WTC11 (cell line): ENCODE measurements around the gene TRIM43. TPM values are rescaled to one million over a fixed set of nuclear protein-coding genes. Genes with fewer than 3 reads are reported as not detected.
"Not testable (repeated sequence)": the region's sequence is repeated elsewhere in the genome, so short reads cannot be mapped to it uniquely, and the experiment has no call there.

Experiments
- ATAC-seq: fragments of 200-7000 bp; cut with Tn5 transposase; 2 replicates; pipeline ENCODE4 v1.10.0; 2021; ENCODE audit warnings: mild to moderate bottlenecking, moderate library complexity
- CTCF ChIA-PET: fragments of 300-600 bp; sonication (Branson Sonifier 250); formaldehyde crosslinking; loops from one replicate; lab custom pipeline; 2021; ENCODE audit warnings: antibody characterized with exemption; lab: Charles Lee
- POLR2A ChIA-PET: fragments of 350-600 bp; sonication (Branson Sonifier 250); formaldehyde crosslinking; loops from one replicate; lab custom pipeline; 2021; ENCODE audit warnings: antibody characterized with exemption; lab: Charles Lee
- DNase-seq: peaks from one replicate; pipeline ENCODE4 v3.0.0; 2021; ENCODE audit warnings: low spot score
- H3K27ac Mint-ChIP-seq: 2 replicates; pipeline ENCODE4 v1.8.0; 2021; ENCODE audit warnings: mixed read lengths
- H3K27me3 Mint-ChIP-seq: 2 replicates; pipeline ENCODE4 v1.8.0; 2021; ENCODE audit warnings: low read depth, mild to moderate bottlenecking, moderate library complexity, mixed read lengths
- H3K36me3 Mint-ChIP-seq: 2 replicates; pipeline ENCODE4 v1.8.0; 2021; ENCODE audit warnings: mixed read lengths
- H3K4me1 Mint-ChIP-seq: 2 replicates; pipeline ENCODE4 v1.8.0; 2022; ENCODE audit warnings: mixed read lengths
- H3K4me3 Mint-ChIP-seq: 2 replicates; pipeline ENCODE4 v1.8.0; 2021; ENCODE audit warnings: mild to moderate bottlenecking, moderate library complexity, mixed read lengths
- H3K9me3 Mint-ChIP-seq: 2 replicates; pipeline ENCODE4 v1.8.0; 2021; ENCODE audit warnings: mixed read lengths
- total RNA-seq: library from RNA; stranded (reverse); gene quantifications from 3 replicates; pipeline ENCODE4 v1.2.3, GENCODE V29; 2021

TRIM43 gene
- total RNA-seq, 1 experiment from 2014 or later, result not detected

DNA sequence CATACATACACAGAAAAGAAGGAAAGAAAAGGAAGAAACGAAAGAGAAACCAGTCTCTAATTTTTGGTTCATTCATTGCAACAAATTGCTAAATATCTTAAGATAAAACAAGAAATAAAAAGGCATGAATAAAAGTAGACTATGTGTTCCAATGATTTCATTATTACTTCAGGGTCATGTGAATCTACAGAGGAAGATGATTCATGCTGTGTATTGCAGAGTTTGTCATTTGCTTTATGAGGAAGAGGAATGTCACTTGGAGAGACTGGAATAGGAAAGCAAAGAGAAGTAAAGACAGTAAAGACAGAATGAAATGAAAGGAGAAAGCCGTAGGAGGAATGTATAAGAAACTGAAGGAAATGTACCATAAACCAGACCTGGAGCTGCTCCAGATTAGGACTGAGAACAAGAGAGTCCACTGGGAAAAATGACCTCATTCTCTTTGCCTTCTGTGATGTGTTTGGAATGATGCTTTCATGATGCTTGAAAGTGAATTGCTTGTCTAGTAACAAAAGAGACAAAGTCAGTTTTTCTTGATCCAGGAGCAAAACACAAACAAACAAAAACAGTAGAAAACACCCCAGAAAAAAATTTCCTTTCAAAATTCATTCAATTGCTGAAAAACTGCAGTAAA, 41.9 kb downstream of the TRIM43 start:
- ATAC-seq, POLR2A ChIA-PET: not testable (repeated sequence)

GRCh38 chr2:95640515-95641288, 48.9 kb downstream of the TRIM43 start:
- POLR2A ChIA-PET, CTCF ChIA-PET, H3K4me1 Mint-ChIP-seq, H3K9me3 Mint-ChIP-seq, H3K27ac Mint-ChIP-seq, DNase-seq, H3K36me3 Mint-ChIP-seq, ATAC-seq, H3K27me3 Mint-ChIP-seq, H3K4me3 Mint-ChIP-seq: not testable (repeated sequence)

More for the DNA sequence above, 41.9 kb downstream of the TRIM43 start:
- H3K36me3 Mint-ChIP-seq, H3K27ac Mint-ChIP-seq, CTCF ChIA-PET, H3K4me3 Mint-ChIP-seq, H3K27me3 Mint-ChIP-seq, H3K4me1 Mint-ChIP-seq, DNase-seq, H3K9me3 Mint-ChIP-seq: not testable (repeated sequence)

DNA sequence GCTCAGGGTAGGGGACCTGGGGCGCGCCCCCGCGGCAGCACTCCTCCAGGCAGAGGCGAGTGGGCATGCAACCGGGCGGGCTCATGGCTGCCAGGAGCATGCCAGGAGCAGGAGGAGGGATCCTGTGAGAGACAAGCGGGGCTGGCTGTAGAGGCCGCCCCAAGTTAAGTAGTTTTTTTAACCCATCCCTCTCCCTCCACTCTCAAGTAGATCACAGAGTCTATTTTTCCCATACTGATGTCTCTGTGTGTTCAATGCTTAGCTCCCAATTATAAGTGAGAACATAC, 49.4 kb downstream of the TRIM43 start:
- H3K27me3 Mint-ChIP-seq, CTCF ChIA-PET, H3K9me3 Mint-ChIP-seq, H3K4me3 Mint-ChIP-seq, H3K36me3 Mint-ChIP-seq, POLR2A ChIA-PET, DNase-seq, ATAC-seq, H3K4me1 Mint-ChIP-seq, H3K27ac Mint-ChIP-seq: not testable (repeated sequence)

GRCh38 chr2:95641787-95642186, 50.0 kb downstream of the TRIM43 start:
- CTCF ChIA-PET, H3K36me3 Mint-ChIP-seq, H3K9me3 Mint-ChIP-seq, H3K4me3 Mint-ChIP-seq, POLR2A ChIA-PET, ATAC-seq, H3K27me3 Mint-ChIP-seq, H3K4me1 Mint-ChIP-seq, DNase-seq, H3K27ac Mint-ChIP-seq: not testable (repeated sequence)

DNA sequence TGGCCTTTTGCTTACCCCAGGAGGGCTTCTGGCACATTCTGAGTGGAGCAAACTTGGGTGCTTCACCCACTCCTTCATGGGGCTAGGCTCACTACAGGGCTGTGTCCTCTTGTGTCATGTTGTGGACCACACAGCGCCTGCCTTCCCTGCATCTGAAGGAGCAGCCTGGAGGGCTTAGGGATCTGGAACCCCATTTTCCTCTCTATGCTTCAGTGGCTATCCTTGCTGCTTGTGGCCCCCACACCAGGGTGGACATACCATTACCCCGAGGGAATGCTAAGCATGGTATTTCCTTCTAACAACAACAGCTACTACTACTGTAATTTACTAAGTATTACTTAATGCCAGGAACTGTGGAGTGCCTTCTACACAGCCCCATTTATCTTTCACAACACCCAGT, 50.6 kb downstream of the TRIM43 start:
- H3K27ac Mint-ChIP-seq, H3K4me3 Mint-ChIP-seq, H3K9me3 Mint-ChIP-seq, H3K27me3 Mint-ChIP-seq, ATAC-seq, CTCF ChIA-PET, H3K36me3 Mint-ChIP-seq, DNase-seq, H3K4me1 Mint-ChIP-seq, POLR2A ChIA-PET: not testable (repeated sequence)

DNA sequence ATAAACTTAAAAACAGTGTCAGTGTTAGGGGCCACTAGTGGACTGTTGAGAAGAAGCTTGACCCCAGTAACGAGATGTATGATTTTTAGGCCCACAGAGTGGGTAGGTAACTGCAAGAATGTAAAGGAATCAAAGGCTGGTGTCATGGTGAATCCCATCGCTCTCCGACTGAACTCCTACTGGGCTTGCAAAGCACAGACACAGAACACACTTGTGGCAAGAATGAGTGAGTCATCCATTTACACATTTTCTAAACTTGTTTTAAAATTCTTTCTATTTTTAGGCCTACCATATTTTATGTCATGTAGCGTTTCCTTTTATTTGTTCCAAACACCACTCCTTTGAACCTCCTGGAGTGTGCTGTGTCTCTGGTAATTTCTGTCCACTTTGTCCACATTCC, 51.1 kb downstream of the TRIM43 start:
- H3K9me3 Mint-ChIP-seq, H3K27ac Mint-ChIP-seq, ATAC-seq, CTCF ChIA-PET, H3K36me3 Mint-ChIP-seq, DNase-seq, POLR2A ChIA-PET, H3K27me3 Mint-ChIP-seq, H3K4me3 Mint-ChIP-seq, H3K4me1 Mint-ChIP-seq: not testable (repeated sequence)

- ATAC-seq, H3K9me3 Mint-ChIP-seq, H3K27ac Mint-ChIP-seq, DNase-seq, POLR2A ChIA-PET, CTCF ChIA-PET, H3K27me3 Mint-ChIP-seq, H3K36me3 Mint-ChIP-seq, H3K4me1 Mint-ChIP-seq, H3K4me3 Mint-ChIP-seq: not testable (repeated sequence)
Observed at GRCh38 chr2:95645312-95645711, 53.5 kb downstream of the TRIM43 start.

GRCh38 chr2:95646274-95646994, 54.6 kb downstream of the TRIM43 start:
- H3K27ac Mint-ChIP-seq, H3K4me3 Mint-ChIP-seq, H3K4me1 Mint-ChIP-seq, DNase-seq, H3K9me3 Mint-ChIP-seq, POLR2A ChIA-PET, ATAC-seq, H3K36me3 Mint-ChIP-seq, CTCF ChIA-PET, H3K27me3 Mint-ChIP-seq: not testable (repeated sequence)

DNA sequence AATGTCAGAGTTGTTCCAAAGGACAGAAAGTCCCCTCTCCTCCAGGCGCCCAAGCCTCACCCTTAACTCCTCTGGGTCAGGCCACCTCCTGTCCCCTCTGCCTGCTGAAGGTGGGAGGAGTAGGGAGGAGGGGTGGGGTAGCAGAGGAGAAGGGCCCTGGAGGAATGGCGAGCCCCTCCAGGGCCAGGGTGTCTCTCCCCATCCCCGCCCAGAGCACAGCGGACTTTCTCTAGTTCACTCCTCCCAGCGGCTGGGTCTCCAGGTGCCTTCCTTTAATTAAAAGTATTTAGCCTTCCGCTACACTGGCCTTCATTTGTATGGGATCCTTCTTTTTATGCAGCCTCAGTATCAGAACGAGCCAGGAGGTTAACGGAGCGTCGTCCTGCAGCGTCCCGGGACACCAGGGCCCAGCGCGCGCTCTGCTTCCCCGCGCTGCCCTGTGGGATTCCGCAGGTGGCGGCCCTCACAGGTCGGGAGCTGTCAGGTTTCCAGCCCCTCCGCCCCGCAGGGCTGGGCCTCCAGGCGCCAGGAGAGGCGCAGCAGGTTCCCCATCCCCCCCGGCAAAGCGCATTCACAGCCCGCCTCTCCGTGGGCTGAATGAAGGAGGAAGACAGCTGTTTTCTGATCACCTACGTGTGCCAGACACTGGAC, 57.2 kb downstream of the TRIM43 start:
- H3K27ac Mint-ChIP-seq, H3K27me3 Mint-ChIP-seq, H3K36me3 Mint-ChIP-seq, H3K4me1 Mint-ChIP-seq, H3K9me3 Mint-ChIP-seq, POLR2A ChIA-PET, CTCF ChIA-PET: not testable (repeated sequence)
- H3K4me3 Mint-ChIP-seq, result peak overlapping the region; percentile 33; the same call in 1 of the 2 replicates
- DNase-seq, result peak; percentile 15
- peak; percentile 90 for ATAC-seq

Other genes starting within 250 kb of the TRIM43 start
- gene FAHD2A, start 189.3 kb upstream of the TRIM43 start, total RNA-seq, result 39.8 to 47.9 TPM (median 45.4 TPM) in 3 replicates
- not detected in 3 replicates for gene TRIM43B, start 107.2 kb upstream of the TRIM43 start, total RNA-seq